Gastrocnemius medialis (tissue), 4 donors: ENCODE measurements around the gene FOCAD.

Experiments used
- POLR2A ChIP-seq, 2 donors: fragments of 450-650 bp; IDR thresholded peaks; one replicate each; pipeline ENCODE4 v1.6.1; 2017; ENCODE audit warnings: antibody characterized with exemption in 2 of 2, mild to moderate bottlenecking in 2 of 2, moderate library complexity in 2 of 2
- TF ChIP-seq, protein P1 (sequence below), 5 experiments: fragments of 450-650 bp in 3 of 5; fragments of 200-600 bp in 2 of 5; sonication (generic) in 2 of 5; IDR thresholded peaks in 4 of 5; conservative IDR thresholded peaks in 1 of 5; 1 replicate in 4 of 5; 2 replicates in 1 of 5; pipeline ENCODE4 v1.5.1; 2016 to 2019; ENCODE audit warnings: antibody characterized with exemption in 5 of 5, mild to moderate bottlenecking in 3 of 5, moderate library complexity in 3 of 5

- TF ChIP-seq, protein P1, sequence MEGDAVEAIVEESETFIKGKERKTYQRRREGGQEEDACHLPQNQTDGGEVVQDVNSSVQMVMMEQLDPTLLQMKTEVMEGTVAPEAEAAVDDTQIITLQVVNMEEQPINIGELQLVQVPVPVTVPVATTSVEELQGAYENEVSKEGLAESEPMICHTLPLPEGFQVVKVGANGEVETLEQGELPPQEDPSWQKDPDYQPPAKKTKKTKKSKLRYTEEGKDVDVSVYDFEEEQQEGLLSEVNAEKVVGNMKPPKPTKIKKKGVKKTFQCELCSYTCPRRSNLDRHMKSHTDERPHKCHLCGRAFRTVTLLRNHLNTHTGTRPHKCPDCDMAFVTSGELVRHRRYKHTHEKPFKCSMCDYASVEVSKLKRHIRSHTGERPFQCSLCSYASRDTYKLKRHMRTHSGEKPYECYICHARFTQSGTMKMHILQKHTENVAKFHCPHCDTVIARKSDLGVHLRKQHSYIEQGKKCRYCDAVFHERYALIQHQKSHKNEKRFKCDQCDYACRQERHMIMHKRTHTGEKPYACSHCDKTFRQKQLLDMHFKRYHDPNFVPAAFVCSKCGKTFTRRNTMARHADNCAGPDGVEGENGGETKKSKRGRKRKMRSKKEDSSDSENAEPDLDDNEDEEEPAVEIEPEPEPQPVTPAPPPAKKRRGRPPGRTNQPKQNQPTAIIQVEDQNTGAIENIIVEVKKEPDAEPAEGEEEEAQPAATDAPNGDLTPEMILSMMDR (IDR thresholded peaks at IDR 0.05 in 4 of 5, conservative IDR thresholded peaks at IDR 0.05 in 1 of 5): no peak
- TF ChIP-seq POLR2A (IDR thresholded peaks at IDR 0.05): no peak
Observed at GRCh38 chr9:20658677-20659473, 25.2 kb upstream of the FOCAD start.
